Measurements from ENCODE around the gene BMAL1. TPM values are rescaled to one million over a fixed set of nuclear protein-coding genes. Genes with fewer than 3 reads are reported as not detected.

Gene BMAL1
- total RNA-seq, 2 donors from 2014 or later: 3.7 to 7.2 TPM

- Mint-ChIP-seq H3K36me3 (ENCODE audit: low read depth) (peaks cover 29% of the 10 kb centered on the region), H3K9me3 (peaks cover 8% of the 10 kb centered on the region), H3K27me3 (ENCODE audit: insufficient read depth) (no peaks in the 10 kb centered on the region), H3K4me1 (peaks cover 4% of the 10 kb centered on the region), H3K4me3 (no peak overlapping the region), H3K27ac (no peak overlapping the region)
- Histone ChIP-seq H3K27ac (ENCODE audit: low read depth, low read length) (no peak overlapping the region), H3K36me3 (ENCODE audit: control insufficient read depth, insufficient read depth, low read length) (peaks cover 35% of the 10 kb centered on the region), H3K27me3 (ENCODE audit: control insufficient read depth, insufficient read depth, low read length, poor library complexity, severe bottlenecking) (no peaks in the 10 kb centered on the region), H3K9ac (ENCODE audit: extremely low read depth, low read length, poor library complexity, severe bottlenecking) (no peak overlapping the region), H3K4me3 (ENCODE audit: low read length) (no peak overlapping the region), H3K4me1 (ENCODE audit: control insufficient read depth, insufficient read depth, low read length) (no peaks in the 10 kb centered on the region), H3K9me3 (ENCODE audit: control insufficient read depth, low read length) (peaks cover 15% of the 10 kb centered on the region)
- no peak for DNase-seq
- 91% methylated on average over 4 to 6 of the region's 6 CpGs for WGBS, 2 experiments (ENCODE audit: insufficient coverage in 1 of 2, insufficient read length in 1 of 2)
- no peak for TF ChIP-seq CTCF (conservative IDR thresholded peaks at IDR 0.05)
Measured at GRCh38 chr11:13421561-13421960, 144.0 kb downstream of the BMAL1 start.

DNA sequence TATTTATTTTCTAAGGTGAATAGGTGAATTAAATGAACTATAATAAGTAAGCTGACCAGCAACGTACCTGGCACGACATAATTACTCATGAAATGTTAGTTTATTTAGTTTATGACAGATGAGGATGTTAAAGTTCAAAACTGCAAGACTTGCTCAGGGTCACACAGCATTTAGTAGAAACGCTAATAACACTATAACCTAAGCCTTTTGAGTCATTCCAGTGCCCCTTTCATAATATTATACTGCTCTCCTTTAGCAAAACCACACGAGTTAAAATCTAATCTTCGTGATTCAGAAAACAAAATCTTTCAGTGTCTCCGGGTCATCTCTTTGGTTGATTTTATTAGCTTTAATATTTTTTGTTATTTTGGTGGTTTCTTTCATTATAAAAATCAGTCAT is 145.8 kb downstream of the BMAL1 start:
- H3K27me3 ChIP-seq (ENCODE audit: control insufficient read depth, insufficient read depth, low read length, poor library complexity, severe bottlenecking): no peaks in the 10 kb centered on the region
- Mint-ChIP-seq H3K4me3 (no peak overlapping the region), H3K36me3 (ENCODE audit: low read depth) (peaks cover 30% of the 10 kb centered on the region), H3K27ac (no peak overlapping the region), H3K9me3 (peaks cover 25% of the 10 kb centered on the region), H3K27me3 (ENCODE audit: insufficient read depth) (no peaks in the 10 kb centered on the region), H3K4me1 (peaks cover 4% of the 10 kb centered on the region)
- H3K9ac ChIP-seq (ENCODE audit: extremely low read depth, low read length, poor library complexity, severe bottlenecking): no peak overlapping the region
- no peaks in the 10 kb centered on the region for H3K4me1 ChIP-seq (ENCODE audit: control insufficient read depth, insufficient read depth, low read length)
- no peak overlapping the region for H3K27ac ChIP-seq (ENCODE audit: low read depth, low read length)
- DNase-seq: no peak
- 94 to 97% methylated on average over 3 to 6 of the region's 6 CpGs for WGBS, 2 experiments (ENCODE audit: insufficient coverage in 1 of 2, insufficient read length in 1 of 2)
- peaks cover 33% of the 10 kb centered on the region for H3K9me3 ChIP-seq (ENCODE audit: control insufficient read depth, low read length)
- H3K36me3 ChIP-seq (ENCODE audit: control insufficient read depth, insufficient read depth, low read length): peaks cover 28% of the 10 kb centered on the region
- no peak overlapping the region for H3K4me3 ChIP-seq (ENCODE audit: low read length)
- no peak for TF ChIP-seq CTCF (conservative IDR thresholded peaks at IDR 0.05)

- H3K27ac Mint-ChIP-seq: no peak overlapping the region
- no peaks in the 10 kb centered on the region for H3K27me3 Mint-ChIP-seq (ENCODE audit: insufficient read depth)
- Histone ChIP-seq H3K36me3 (ENCODE audit: control insufficient read depth, insufficient read depth, low read length) (peaks cover 25% of the 10 kb centered on the region), H3K9me3 (ENCODE audit: control insufficient read depth, low read length) (peaks cover 64% of the 10 kb centered on the region), H3K27ac (ENCODE audit: low read depth, low read length) (no peak overlapping the region), H3K9ac (ENCODE audit: extremely low read depth, low read length, poor library complexity, severe bottlenecking) (no peak overlapping the region), H3K4me1 (ENCODE audit: control insufficient read depth, insufficient read depth, low read length) (no peaks in the 10 kb centered on the region), H3K4me3 (ENCODE audit: low read length) (peak overlapping the region; percentile 36), H3K27me3 (ENCODE audit: control insufficient read depth, insufficient read depth, low read length, poor library complexity, severe bottlenecking) (no peaks in the 10 kb centered on the region)
- peaks cover 4% of the 10 kb centered on the region for H3K4me1 Mint-ChIP-seq
- DNase-seq: no peak
- H3K36me3 Mint-ChIP-seq (ENCODE audit: low read depth): peaks cover 50% of the 10 kb centered on the region
- no peak for TF ChIP-seq CTCF (conservative IDR thresholded peaks at IDR 0.05)
- peaks cover 48% of the 10 kb centered on the region for H3K9me3 Mint-ChIP-seq
- H3K4me3 Mint-ChIP-seq: no peak overlapping the region
Measured at GRCh38 chr11:13427440-13427839, 149.8 kb downstream of the BMAL1 start.

All from endodermal cell (in vitro differentiated cells).